NCI-H2171 (cell line): Measurements from ENCODE around the gene GTF2IRD1.
"Not testable (repeated sequence)": the region's sequence is repeated elsewhere in the genome, so short reads cannot be mapped to it uniquely, and the experiment has no call there.

Source experiments
- DNase-seq: peaks from one replicate; lab custom pipeline; 2025; lab: John Stamatoyannopoulos, UW

GTF2IRD1 gene

GRCh38 chr7:74453322-74454011 is at the start of gene GTF2IRD1:
TSS of gene GTF2IRD1 (plus strand) at chr7:74453906. CDS start at chr7:74508081, 54,175 bp downstream.
- peak; percentile 67 for DNase-seq

GRCh38 chr7:74404388-74404700 is 49.4 kb upstream of the GTF2IRD1 start:
- DNase-seq, result no peak

- no peak for DNase-seq
These were observed 49.0 kb upstream of the GTF2IRD1 start for GRCh38 chr7:74404741-74405140.

GRCh38 chr7:74405191-74405898 is 48.4 kb upstream of the GTF2IRD1 start:
- no peak for DNase-seq

GRCh38 chr7:74405899-74406512 is 47.7 kb upstream of the GTF2IRD1 start:
- DNase-seq, result no peak

- no peak for DNase-seq
These were observed 45.7 kb upstream of the GTF2IRD1 start for GRCh38 chr7:74407958-74408357.

- no peak for DNase-seq
These were observed 44.1 kb upstream of the GTF2IRD1 start for GRCh38 chr7:74409571-74409970.

GRCh38 chr7:74410772-74411171 is 42.9 kb upstream of the GTF2IRD1 start:
- DNase-seq, result no peak

- DNase-seq, result not testable (repeated sequence)
These were observed 42.1 kb upstream of the GTF2IRD1 start for GRCh38 chr7:74411571-74411970.

- DNase-seq, result peak; percentile 75
These were observed 41.6 kb upstream of the GTF2IRD1 start for GRCh38 chr7:74412056-74412455.

GRCh38 chr7:74412603-74413002 is 41.1 kb upstream of the GTF2IRD1 start:
- DNase-seq, result no peak

GRCh38 chr7:74414595-74415333 is 38.9 kb upstream of the GTF2IRD1 start:
- DNase-seq, result not testable (repeated sequence)

GRCh38 chr7:74417419-74417971 is 36.2 kb upstream of the GTF2IRD1 start:
- DNase-seq, result peak; percentile 13

GRCh38 chr7:74418076-74418475 is 35.6 kb upstream of the GTF2IRD1 start:
- no peak for DNase-seq

- no peak for DNase-seq
These were observed 35.2 kb upstream of the GTF2IRD1 start for GRCh38 chr7:74418538-74418937.

- DNase-seq, result not testable (repeated sequence)
These were observed 34.5 kb upstream of the GTF2IRD1 start for GRCh38 chr7:74419232-74419631.

- no peak for DNase-seq
These were observed 33.7 kb upstream of the GTF2IRD1 start for GRCh38 chr7:74420006-74420405.

GRCh38 chr7:74424291-74424880 is 29.3 kb upstream of the GTF2IRD1 start:
- DNase-seq, result no peak

- no peak for DNase-seq
These were observed 25.7 kb upstream of the GTF2IRD1 start for GRCh38 chr7:74428023-74428422.

GRCh38 chr7:74429153-74429747 is 24.5 kb upstream of the GTF2IRD1 start:
- DNase-seq, result no peak

GRCh38 chr7:74430409-74430808 is 23.3 kb upstream of the GTF2IRD1 start:
- not testable (repeated sequence) for DNase-seq
